ENCODE results near the gene SURF4.

Gene SURF4

GRCh38 chr9:133372144-133372543, 3.7 kb downstream of the SURF4 start:
- DNase-seq = no peak

DNA sequence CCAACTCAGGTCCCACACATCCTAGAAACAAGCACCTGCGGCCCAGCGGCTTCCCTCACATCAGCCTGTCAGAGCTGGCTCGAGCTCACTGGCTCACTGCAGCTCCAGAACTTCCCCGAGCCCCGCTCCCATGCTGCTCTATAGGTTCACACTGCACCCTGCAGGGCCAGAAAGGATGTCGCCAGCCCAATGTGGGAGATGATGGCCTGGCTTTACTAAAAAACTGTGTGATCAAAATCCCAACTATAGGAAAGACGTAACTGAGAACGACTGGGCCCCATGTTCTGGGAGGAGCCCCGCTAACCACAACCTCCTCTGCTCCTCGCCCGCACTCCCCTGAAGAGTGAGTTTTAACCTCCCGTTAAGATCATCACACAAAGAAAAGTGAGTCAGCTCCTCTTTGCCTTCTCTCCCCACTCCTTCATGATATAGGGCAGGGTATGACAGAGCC, 4.6 kb downstream of the SURF4 start:
- peak in 2 of 4 experiments; percentile 31 to 45 for DNase-seq

DNA sequence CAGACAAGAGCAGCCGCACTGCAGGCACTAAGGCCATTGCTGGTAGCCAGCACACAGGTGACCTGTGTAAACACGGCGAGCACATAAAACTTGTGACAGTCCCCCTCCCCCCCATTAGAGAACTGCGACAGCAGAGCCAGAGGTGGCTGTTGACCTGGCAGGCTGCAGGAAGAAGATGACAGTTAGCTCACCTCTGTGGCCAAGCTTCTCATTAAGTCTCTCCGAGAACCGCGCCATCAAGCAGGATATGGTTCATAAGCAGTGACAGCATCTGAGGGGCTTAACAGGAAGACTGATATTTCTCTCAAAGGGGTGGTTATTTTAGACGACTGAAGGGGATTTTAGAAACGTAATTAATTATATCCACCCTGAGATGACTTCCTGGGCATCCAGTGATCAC, 5.2 kb downstream of the SURF4 start:
- no peak for DNase-seq

DNA sequence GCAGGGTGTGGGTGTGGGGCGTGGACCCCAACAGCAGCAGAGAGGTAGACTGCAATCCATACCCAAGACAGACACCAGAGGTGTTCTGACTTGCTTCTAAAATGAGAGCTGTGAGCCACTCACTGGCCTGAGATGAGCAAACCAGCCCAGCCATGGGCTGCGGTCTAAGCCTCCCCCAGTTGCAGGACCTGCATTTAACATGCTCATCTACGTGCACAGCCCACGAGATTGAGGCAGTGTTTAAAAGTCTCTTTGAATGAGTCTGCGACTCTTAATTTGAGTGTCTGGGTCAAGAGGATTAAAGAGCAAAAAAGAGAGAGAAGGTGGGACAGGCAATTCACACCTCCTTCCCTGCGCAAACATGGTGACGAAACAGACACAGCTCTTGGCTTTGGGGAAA, 5.9 kb downstream of the SURF4 start:
- DNase-seq = no peak

DNA sequence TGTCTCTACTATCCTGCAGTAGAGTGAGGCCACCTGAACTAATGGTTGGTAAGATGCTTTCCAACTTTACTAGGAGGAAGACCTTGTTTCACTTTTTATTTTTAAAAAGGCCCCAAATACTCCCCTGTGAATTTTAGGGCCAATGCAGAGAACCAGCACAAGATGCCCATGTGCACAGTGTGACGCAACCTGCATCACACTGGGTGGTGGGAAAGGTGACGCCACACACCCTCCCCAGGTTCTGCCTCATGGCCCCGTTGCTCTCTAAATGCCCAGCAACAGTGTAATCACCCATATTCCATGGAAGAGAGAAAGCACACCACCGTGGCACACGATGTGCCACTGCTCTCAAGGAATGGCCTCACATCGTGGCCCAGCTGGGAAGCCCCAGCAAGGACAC, 6.4 kb downstream of the SURF4 start:
- DNase-seq = no peak

DNA sequence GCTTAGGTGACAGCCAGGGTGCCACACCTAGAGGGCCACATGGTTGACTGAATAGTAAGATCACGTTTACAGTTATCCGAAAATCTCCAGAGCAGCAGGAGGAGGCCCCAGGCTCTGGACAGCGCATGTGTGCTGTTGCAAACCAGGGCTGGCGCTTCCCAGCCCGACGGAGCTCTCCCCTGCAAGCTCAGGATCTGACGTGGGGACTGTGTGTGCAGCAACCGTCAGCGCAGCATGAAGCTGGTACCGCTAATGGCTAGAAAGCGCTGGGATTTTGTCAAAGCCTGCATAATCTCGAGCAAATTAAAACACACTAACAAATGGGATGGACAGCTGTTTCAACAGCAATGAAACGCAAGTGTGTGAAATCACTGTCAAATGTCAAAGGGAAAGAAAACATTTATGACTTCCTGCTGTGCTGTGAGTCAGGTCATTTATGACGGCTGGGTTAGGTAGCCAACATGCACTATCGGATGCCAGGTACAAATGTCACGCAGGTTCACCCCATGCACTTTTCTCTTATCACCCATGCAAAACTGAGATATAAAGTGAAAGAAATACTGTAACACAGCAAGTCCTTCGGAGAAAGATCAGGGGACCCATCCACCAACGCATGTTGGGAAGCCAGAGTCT, 7.5 kb downstream of the SURF4 start:
- no peak for DNase-seq

GRCh38 chr9:133367778-133368177, 8.1 kb downstream of the SURF4 start:
- no peak for DNase-seq

- DNase-seq = no peak
Measured at GRCh38 chr9:133367221-133367620, 8.6 kb downstream of the SURF4 start.

- DNase-seq = no peak
Measured at GRCh38 chr9:133366435-133366834, 9.4 kb downstream of the SURF4 start.

DNA sequence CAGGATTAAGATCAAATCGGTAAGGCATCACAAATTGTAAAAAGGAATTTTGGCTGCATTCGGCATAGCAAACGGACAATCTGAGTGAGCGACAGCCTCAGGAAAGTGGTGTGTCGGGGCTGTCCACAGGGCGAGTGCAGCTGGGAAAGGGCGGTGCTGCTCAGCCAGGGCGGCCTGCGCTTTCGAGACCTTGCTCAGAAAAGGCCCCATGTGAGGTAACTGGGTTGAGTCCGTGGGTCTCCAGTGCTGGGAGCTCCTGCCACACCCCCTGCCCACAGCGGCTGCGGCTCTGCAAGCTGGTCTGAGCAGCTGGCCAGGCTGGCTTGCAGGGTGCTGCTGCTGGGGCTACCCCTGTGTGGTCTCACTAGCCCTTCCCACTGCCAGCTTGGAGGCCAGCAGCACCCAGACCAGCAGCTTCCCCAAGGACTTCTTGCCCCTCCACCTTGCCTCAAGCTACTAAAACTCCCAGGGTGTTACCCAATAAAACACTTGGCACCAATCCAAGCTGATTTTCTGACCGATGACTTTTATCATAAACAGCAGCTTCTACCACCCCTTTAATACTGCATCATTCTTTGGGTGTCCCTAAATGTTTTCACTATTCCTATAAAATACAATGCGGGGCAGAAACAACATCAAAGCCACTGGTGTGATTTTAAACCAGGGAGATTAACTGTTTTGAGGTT, 13.4 kb downstream of the SURF4 start:
- no peak for DNase-seq

DNA sequence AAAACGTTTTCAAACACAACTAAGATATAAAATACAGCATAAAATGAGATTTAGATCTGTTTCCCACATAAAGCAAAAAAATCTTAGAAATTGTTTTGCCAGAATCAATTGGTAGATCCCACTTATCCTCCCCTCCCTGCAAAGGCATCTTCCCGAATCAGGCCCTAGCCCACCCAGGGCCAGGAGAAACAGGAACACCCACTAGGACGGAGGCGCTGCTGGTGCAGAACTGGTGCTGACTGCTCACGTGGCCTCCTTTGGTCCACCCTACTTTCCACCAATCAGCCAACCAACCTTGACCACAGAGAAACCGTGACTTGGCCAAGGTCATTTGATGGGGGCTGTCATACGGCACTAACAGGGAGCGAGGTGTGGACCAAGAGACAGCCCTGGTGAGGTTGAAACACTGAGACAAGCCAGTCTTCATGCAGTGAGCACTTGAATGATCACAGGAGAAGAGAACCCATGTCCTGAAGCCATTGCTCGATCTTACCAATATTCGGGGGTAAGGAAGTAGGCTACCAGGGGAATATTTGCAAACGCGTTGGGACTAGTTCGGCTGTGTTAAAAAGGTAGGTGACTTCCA, 14.3 kb downstream of the SURF4 start:
- DNase-seq = no peak

DNA sequence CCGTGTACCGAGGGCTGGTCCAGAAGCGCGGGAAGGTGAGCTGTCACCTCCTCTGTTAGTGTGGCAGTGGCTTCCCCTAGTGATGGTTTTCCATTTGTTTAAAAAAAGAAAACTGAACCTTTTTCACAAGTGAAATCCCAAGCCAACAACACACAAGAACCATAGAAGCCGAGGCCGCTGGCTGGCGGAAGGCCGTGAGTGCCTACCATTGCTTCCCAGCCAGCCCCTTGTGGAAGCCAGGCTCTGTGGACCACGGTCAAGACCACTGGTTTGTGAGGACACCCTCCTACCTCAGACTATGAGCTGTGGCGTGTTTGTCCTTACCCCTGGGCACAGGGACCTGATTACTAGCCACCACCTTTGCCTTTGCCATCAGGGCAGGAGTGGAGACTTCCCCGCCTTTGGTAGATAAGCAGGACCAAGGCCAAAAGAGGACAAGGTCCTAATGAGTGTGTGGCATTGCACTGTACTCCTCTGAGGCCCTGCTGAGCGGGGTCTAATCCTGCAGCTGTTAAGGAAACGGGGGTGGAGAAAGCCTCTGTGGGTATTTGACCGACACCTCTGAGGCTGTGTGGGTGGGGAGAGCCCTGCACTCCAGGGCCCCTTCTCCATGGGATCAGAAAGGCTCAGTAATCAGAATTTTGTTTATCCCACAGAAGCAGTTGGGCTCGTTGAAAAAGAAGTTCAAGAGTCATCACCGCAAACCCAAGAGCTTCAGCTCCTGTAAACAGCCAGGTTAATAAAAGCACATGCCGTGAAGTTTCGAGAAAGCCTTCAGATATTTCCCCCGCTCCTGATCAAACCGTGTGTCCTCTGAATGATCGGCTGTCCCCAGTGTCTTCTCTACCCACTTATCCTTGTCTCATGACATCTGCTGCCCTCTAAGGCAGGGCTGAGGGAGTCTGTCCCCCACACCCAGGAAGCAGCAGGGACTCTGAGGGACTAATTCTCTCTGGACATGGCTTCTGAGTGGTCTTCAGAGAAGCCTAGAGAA, 15.2 kb downstream of the SURF4 start:
- DNase-seq = no peak

GRCh38 chr9:133359399-133360175, 16.3 kb downstream of the SURF4 start:
- no peak for DNase-seq

DNA sequence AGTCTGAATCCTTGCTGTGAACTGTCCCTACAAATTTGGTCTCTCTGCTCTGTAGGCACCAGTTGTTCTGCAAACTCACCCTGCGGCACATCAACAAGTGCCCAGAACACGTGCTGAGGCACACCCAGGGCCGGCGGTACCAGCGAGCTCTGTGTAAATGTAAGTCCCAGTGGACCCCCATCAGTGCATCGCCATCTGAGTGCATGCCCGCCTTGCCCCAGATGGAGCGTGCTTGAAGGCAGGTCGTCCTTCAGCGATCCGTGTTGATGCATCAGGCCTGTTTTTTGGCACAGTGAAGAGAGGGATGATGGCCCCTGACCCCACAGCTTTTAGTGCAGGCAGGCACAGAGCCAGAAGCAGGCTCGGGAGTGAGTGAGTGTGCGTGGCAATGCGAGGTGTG, 18.2 kb downstream of the SURF4 start:
- no peak for DNase-seq

DNA sequence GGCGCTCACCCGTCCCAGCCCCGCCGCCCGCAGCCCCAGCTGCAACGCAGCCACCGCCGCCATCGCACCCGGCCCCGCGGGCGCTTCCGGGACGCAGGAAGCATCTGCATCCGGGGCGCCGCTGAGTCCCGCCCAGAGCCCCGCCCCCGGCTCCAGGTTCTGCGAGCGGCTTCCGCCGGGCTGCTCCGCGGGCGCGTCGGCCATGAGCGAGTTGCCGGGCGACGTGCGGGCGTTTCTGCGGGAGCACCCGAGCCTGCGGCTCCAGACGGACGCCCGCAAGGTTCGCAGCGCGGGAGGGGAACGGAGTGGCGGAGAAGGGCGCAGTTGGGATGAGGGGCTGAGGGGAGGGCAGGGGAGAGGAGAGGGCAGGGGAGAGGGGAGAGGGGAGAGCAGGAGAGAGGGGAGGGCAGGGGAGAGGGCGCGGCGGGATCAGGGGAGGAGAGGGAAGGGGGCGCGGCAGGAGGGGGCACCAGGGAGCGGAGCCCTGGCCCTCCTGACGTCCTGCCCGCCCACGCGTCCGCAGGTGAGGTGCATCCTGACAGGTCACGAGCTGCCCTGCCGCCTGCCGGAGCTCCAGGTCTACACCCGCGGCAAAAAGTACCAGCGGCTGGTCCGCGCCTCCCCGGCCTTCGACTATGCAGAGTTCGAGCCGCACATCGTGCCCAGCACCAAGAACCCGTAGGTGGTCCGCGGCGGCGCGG, 19.3 kb downstream of the SURF4 start, which contains the start of the genes SURF1 and SURF2:
Gene SURF1 (minus strand): TSS at position 97 of the 701 bp plus-strand sequence. CDS start 34 bp downstream, at position 63.
Gene SURF2 (plus strand): TSS at position 160 of the 701 bp plus-strand sequence. CDS start 43 bp downstream, at position 203.
- DNase-seq = peak; percentile 90 to 97 (median 94)

- DNase-seq = peak in 3 of 4 experiments; percentile 36 to 40 (median 36)
Measured at GRCh38 chr9:133355881-133356357, 19.9 kb downstream of the SURF4 start.

DNA sequence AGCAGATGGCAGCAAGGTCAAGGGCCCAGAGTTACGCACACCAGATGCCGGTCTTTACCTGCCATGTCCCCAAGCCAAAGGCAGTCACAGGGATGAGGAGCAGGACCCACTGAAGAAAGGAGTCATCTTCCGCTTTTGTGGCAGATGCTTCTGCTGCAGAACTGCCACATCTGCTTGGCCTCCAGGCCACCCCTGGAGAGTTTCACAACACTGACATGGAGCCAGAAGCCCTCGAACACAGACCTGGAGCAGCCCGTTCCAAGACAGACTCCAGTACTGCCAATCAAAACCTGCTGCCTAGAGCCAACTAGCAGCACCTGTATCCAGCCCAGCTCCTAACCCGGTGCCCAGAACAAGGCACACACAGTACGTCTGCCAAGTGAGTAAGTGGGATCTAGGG, 21.1 kb downstream of the SURF4 start:
- no peak for DNase-seq

GRCh38 chr9:133353548-133353947, 22.3 kb downstream of the SURF4 start:
- DNase-seq = no peak

- DNase-seq = no peak
Measured at GRCh38 chr9:133352635-133353340, 23.1 kb downstream of the SURF4 start.

All from suppressor macrophage (primary cell).